Gastrocnemius medialis (tissue), 4 donors: Measurements from ENCODE around the gene POLR3C. TPM values are rescaled to one million over a fixed set of nuclear protein-coding genes. Genes with fewer than 3 reads are reported as not detected.
A peak's percentile ranks its signal among the peaks of the same experiment; 100 is the strongest.

ENCODE experiments used
- ATAC-seq, 2 donors: fragments of 150-250 bp; one replicate each; pipeline ENCODE4 v1.9.1; 2016
- DNase-seq, 2 donors: peaks; one replicate each; pipeline ENCODE4 v3.0.0-alpha.2; 2019
- H3K27ac ChIP-seq, 4 donors: fragments of 200-600 bp; sonication (generic); 1 replicate in 1 of 4; 2 replicates in 3 of 4; pipeline ENCODE4 v1.5.1; 2016 to 2018; ENCODE audit warnings: mild to moderate bottlenecking in 2 of 4, moderate library complexity in 1 of 4
- H3K27me3 ChIP-seq, 3 donors: fragments of 200-600 bp; sonication (generic) in 2 of 3; 1 replicate in 1 of 3; 2 replicates in 2 of 3; pipeline versions ENCODE4 v1.5.1 to v1.6.0; 2016 to 2019; ENCODE audit warnings: mild to moderate bottlenecking in 1 of 3, moderate library complexity in 1 of 3
- H3K36me3 ChIP-seq, 2 donors: fragments of 200-600 bp; sonication (generic) in 1 of 2; one replicate each; pipeline ENCODE4 v1.5.1; 2017 to 2018
- H3K4me1 ChIP-seq, 2 donors: fragments of 200-600 bp; sonication (generic) in 1 of 2; one replicate each; pipeline ENCODE4 v1.5.1; 2016 to 2017; ENCODE audit warnings: mild to moderate bottlenecking in 2 of 2
- H3K4me3 ChIP-seq, 4 donors: fragments of 200-600 bp; sonication (generic) in 3 of 4; 1 replicate in 1 of 4; 2 replicates in 3 of 4; pipeline ENCODE4 v1.5.1; 2016 to 2019; ENCODE audit warnings: mild to moderate bottlenecking in 2 of 4
- H3K9me3 ChIP-seq, 3 donors: fragments of 200-600 bp; sonication (generic) in 2 of 3; 1 replicate in 1 of 3; 2 replicates in 2 of 3; pipeline ENCODE4 v1.5.1; 2016 to 2019
- POLR2A ChIP-seq, 2 donors: fragments of 450-650 bp; IDR thresholded peaks; one replicate each; pipeline ENCODE4 v1.6.1; 2017; ENCODE audit warnings: antibody characterized with exemption in 2 of 2, mild to moderate bottlenecking in 2 of 2, moderate library complexity in 2 of 2
- in situ Hi-C, 4 donors: fragments of 200-750 bp; cut with MboI; loops; one replicate each; pipeline versions ENCODE4 v1.15.0 to v1.8.0; 2017; ENCODE audit warnings: low sequenced_read_pairs in 4 of 4
- intact Hi-C: fragments of 100-400 bp; cut with DNase I; formaldehyde crosslinking; loops from one replicate; pipeline ENCODE4 v1.15.1; 2023; ENCODE audit warnings: low total_unique reads
- total RNA-seq, 4 donors: library from RNA; depleted of rRNA; stranded (reverse); fragments of >200 nt; gene quantifications; one replicate each; pipeline versions ENCODE4 v1.1.0 to v1.2.3, GENCODE V29; 2016
- TF ChIP-seq, protein P1 (sequence below), 5 experiments: fragments of 450-650 bp in 3 of 5; fragments of 200-600 bp in 2 of 5; sonication (generic) in 2 of 5; IDR thresholded peaks in 4 of 5; conservative IDR thresholded peaks in 1 of 5; 1 replicate in 4 of 5; 2 replicates in 1 of 5; pipeline ENCODE4 v1.5.1; 2016 to 2019; ENCODE audit warnings: antibody characterized with exemption in 5 of 5, mild to moderate bottlenecking in 3 of 5, moderate library complexity in 3 of 5

The POLR3C gene
- total RNA-seq, 4 donors from 2014 or later, result 23.0 to 27.8 (median 26.4) TPM

DNA sequence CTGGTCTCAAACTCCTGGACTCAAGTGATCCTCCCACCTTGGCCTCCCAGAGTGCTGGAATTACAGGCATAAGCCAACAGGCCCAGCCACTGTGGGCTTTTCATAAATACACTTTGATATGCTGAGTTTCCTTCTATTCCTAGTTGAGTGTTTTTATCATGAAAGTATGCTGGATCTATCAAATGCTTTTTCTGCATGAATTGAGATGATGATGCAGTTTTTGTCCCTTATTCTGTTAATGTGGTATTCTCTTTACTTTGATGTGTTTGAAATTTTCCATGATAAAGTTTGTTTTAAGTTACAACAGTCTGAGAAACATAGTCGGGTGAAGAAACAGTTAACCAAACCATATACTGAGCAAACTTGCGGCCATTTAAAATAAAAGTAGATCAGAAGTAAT, 24.2 kb upstream of the POLR3C start:
- ATAC-seq, result no peak

DNA sequence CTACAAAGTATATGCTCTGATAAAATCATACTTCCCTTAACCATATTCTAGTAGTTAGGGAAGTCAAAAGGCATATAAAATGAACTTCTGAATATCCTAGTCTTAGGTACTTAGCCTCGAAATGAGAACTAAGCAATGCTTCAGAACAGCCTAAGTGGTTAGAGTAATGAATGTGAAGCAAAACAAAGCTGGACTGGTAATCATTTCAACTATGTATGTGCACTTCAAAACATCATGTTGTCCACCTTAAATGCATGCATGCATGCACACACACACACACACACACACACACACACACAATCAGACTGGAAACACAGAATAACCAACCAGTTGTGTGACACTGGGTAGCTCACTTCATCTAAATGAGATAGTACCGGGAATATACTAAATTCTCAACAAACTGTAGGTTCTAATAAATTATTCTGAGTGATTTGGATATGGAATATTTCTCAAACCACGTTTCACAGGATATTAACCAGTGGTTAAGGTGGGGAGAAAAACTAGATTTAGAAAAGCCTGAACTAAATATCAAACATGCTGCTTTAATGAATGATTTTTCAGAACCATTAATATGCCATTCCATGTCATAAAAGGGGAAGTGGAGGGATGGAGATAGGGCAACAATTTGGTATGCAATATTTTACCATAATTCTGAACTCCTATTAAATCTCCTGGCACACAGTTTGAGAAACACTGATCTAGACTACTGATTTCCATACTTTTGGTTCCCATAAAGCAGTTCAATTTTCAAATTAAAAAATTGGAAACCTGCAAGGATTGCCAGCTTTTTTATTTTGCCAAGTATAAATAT, 19.6 kb upstream of the POLR3C start:
- peak overlapping the region; percentile 74 to 89 (median 78) for H3K27ac ChIP-seq
- ATAC-seq (no peak), DNase-seq (no peak)
- TF ChIP-seq, protein P1, sequence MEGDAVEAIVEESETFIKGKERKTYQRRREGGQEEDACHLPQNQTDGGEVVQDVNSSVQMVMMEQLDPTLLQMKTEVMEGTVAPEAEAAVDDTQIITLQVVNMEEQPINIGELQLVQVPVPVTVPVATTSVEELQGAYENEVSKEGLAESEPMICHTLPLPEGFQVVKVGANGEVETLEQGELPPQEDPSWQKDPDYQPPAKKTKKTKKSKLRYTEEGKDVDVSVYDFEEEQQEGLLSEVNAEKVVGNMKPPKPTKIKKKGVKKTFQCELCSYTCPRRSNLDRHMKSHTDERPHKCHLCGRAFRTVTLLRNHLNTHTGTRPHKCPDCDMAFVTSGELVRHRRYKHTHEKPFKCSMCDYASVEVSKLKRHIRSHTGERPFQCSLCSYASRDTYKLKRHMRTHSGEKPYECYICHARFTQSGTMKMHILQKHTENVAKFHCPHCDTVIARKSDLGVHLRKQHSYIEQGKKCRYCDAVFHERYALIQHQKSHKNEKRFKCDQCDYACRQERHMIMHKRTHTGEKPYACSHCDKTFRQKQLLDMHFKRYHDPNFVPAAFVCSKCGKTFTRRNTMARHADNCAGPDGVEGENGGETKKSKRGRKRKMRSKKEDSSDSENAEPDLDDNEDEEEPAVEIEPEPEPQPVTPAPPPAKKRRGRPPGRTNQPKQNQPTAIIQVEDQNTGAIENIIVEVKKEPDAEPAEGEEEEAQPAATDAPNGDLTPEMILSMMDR (IDR thresholded peaks at IDR 0.05 in 4 of 5, conservative IDR thresholded peaks at IDR 0.05 in 1 of 5), result no peak
- no peak for TF ChIP-seq POLR2A (IDR thresholded peaks at IDR 0.05)
- in situ Hi-C loops, result no loop called here
- no peaks in the 10 kb centered on the region for H3K36me3 ChIP-seq
- no peak overlapping the region for H3K4me3 ChIP-seq
- no peaks in the 10 kb centered on the region for H3K9me3 ChIP-seq
- H3K4me1 ChIP-seq, result peaks cover 79 to 82% of the 10 kb centered on the region in 2 donors
- intact Hi-C loops, result no loop called here
- H3K27me3 ChIP-seq, result no peaks in the 10 kb centered on the region

More for the DNA sequence above, 24.2 kb upstream of the POLR3C start:
- intact Hi-C loops, result no loop called here
- no peaks in the 10 kb centered on the region for H3K36me3 ChIP-seq
- no peak overlapping the region for H3K27ac ChIP-seq
- no peak for DNase-seq
- no peak overlapping the region for H3K4me3 ChIP-seq
- no peaks in the 10 kb centered on the region for H3K27me3 ChIP-seq
- peaks cover 45 to 50% of the 10 kb centered on the region in 2 donors for H3K4me1 ChIP-seq
- in situ Hi-C loops, result no loop called here
- TF ChIP-seq POLR2A (IDR thresholded peaks at IDR 0.05), result no peak
- TF ChIP-seq, protein P1 (IDR thresholded peaks at IDR 0.05 in 4 of 5, conservative IDR thresholded peaks at IDR 0.05 in 1 of 5), result no peak
- H3K9me3 ChIP-seq, result no peaks in the 10 kb centered on the region

DNA sequence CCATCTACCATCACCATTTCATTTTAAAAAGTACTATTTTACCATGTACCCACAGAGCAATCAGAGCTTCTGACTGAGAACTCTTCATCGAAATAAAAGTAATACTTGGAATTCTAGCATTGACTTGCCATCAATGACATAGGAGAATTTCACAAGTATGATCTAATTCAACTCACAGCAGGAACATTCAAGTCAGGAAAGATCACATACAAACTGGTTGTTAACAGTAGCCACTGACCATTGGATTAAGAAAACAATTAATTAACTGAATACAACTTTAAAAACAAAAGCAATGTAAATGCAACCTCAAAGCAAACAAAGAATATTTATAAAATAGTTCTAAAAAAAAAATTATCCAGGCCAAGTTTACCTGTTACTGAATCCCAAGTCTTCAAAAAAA, 18.9 kb upstream of the POLR3C start:
- intact Hi-C loops, result no loop called here
- no peak for DNase-seq
- no peaks in the 10 kb centered on the region for H3K27me3 ChIP-seq
- no peak overlapping the region for H3K4me3 ChIP-seq
- H3K27ac ChIP-seq, result peak overlapping the region; percentile 74 to 89 (median 78)
- no peak for TF ChIP-seq POLR2A (IDR thresholded peaks at IDR 0.05)
- TF ChIP-seq, protein P1 (IDR thresholded peaks at IDR 0.05 in 4 of 5, conservative IDR thresholded peaks at IDR 0.05 in 1 of 5), result no peak
- no peaks in the 10 kb centered on the region for H3K36me3 ChIP-seq
- in situ Hi-C loops, result no loop called here
- H3K4me1 ChIP-seq, result peaks cover 79 to 82% of the 10 kb centered on the region in 2 donors
- ATAC-seq, result no peak
- no peaks in the 10 kb centered on the region for H3K9me3 ChIP-seq

DNA sequence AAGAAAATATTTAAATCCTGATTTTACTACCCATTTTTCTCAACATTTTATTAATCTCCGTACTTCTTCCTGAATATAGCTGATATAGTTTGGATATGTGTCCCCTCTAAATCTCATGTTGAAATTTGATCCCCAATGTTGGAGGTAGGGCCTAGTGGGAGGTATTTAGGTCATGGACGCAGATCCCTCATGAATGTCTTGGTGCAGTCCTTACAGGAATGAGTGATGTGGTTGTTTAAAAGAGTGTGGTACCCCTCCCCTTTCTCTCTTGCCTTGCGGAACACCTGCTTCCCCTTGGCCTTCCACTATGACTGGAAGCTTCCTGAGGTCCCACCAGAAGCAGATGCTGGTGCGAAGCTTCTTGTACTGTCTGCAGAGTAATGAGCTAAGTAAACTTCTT, 17.6 kb upstream of the POLR3C start:
- Histone ChIP-seq H3K36me3 (no peaks in the 10 kb centered on the region), H3K4me3 (no peak overlapping the region), H3K9me3 (no peaks in the 10 kb centered on the region), H3K27me3 (no peaks in the 10 kb centered on the region), H3K4me1 (peaks cover 66 to 70% of the 10 kb centered on the region in 2 donors), H3K27ac (peak overlapping the region; percentile 74 to 89 (median 78))
- ATAC-seq (no peak), DNase-seq (no peak)
- in situ Hi-C loops (no loop called here), intact Hi-C loops (no loop called here)
- TF ChIP-seq, protein P1 (IDR thresholded peaks at IDR 0.05 in 4 of 5, conservative IDR thresholded peaks at IDR 0.05 in 1 of 5), result no peak
- no peak for TF ChIP-seq POLR2A (IDR thresholded peaks at IDR 0.05)
